ENCODE data around the gene PCDHB15. TPM values are rescaled to one million over a fixed set of nuclear protein-coding genes. Genes with fewer than 3 reads are reported as not detected.
"Not testable (repeated sequence)": the region's sequence is repeated elsewhere in the genome, so short reads cannot be mapped to it uniquely, and the experiment has no call there.

PCDHB15 gene
- 22.1 TPM for total RNA-seq

DNA sequence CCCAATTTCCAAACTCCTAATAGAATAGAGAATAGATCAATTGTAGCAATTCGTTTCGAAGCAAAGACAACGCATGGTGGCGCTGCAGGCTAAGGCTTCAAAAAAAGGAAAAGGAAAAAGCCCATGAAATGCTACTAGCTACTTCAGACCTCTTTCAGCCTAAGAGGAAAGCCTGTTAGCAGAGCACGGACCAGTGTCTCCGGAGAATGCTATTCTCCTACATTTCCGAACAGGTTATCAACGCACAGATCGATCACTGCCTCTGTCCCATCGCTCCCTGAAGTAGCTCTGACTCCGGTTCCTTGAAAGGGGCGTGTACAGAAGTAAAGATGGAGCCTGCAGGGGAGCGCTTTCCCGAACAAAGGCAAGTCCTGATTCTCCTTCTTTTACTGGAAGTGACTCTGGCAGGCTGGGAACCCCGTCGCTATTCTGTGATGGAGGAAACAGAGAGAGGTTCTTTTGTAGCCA lies at the start of gene PCDHB15:
Gene PCDHB15, plus strand, starts transcription at position 146 of the 468 bp plus-strand sequence. Its CDS starts 184 bp downstream, at position 330.
- DNase-seq: no peak

DNA sequence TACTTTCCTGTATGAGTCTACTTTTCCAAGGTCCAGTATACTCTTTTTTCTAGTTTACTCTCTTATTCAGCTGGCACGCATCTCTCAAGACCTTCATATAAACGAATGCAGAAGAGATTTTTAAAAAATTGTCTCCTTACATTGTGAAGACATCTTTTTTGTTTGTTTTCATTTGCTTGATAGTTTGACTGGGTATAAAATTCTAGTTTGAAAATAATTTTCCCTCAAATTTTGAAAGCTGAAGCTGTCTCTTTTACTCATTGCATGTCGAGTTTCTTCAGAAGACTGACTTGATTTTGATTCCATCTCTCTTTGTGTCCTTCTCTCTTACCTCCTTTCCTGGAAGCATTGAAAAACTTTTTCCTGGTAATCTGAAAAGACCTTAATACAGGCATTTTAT lies 48.8 kb upstream of the PCDHB15 start:
- no peak for DNase-seq

DNA sequence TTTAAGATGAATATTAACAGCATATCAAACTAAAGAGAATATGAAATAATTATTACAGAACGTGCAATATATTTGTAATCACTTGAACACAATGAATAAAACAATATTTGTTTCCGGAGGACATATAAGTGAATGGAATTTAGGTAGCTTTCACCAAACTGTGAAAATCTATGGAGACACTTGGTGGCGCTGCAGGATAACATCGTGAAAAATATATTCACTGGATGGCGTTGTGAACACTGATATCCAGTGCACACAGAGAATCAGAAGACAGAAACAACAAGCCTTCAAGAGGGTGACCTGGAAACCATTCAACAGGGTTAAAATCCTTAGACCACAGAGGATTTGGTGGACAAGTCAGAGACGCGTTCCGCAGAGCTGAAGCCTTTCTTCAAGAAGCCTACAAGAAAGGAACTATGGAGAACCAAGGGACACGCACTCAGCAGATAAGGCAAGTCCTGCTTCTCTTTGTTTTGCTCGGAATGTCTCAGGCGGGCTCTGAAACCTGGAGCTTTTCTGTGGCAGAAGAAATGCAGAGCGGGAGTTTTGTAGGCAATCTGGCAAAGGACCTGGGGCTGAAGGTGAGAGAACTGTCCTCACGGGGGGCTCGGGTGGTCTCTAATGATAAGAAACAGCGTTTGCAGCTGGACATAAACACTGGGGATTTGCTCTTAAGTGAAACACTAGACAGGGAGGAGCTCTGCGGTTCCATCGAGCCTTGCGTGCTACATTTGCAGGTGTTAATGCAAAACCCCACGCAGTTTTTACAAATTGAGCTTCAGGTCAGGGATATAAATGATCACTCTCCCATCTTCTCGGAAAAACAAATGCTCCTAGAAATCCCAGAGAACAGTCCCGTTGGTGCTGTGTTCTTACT lies 45.6 kb upstream of the PCDHB15 start, which contains the start of gene PCDHB11:
Gene PCDHB11, plus strand, starts transcription at position 269 of the 877 bp plus-strand sequence. Its CDS starts 148 bp downstream, at position 417.
- DNase-seq: no peak

DNA sequence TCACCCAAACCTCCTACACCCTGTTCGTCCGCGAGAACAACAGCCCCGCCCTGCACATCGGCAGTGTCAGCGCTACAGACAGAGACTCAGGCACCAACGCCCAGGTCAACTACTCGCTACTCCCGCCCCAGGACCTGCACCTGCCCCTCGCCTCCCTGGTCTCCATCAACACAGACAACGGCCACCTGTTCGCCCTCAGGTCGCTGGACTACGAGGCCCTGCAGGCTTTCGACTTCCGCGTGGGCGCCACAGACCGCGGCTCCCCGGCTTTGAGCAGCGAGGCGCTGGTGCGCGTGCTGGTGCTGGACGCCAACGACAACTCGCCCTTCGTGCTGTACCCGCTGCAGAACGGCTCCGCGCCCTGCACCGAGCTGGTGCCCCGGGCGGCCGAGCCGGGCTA lies 44.1 kb upstream of the PCDHB15 start:
- DNase-seq: not testable (repeated sequence)

DNA sequence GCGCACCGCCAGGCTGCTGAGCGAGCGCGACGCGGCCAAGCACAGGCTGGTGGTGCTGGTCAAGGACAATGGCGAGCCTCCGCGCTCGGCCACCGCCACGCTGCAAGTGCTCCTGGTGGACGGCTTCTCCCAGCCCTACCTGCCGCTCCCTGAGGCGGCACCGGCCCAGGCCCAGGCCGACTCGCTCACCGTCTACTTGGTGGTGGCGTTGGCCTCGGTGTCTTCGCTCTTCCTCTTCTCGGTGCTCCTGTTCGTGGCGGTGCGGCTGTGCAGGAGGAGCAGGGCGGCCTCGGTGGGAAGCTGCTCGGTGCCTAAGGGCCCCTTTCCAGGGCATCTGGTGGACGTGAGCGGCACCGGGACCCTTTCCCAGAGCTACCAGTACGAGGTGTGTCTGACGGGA lies 43.5 kb upstream of the PCDHB15 start:
- not testable (repeated sequence) for DNase-seq

DNA sequence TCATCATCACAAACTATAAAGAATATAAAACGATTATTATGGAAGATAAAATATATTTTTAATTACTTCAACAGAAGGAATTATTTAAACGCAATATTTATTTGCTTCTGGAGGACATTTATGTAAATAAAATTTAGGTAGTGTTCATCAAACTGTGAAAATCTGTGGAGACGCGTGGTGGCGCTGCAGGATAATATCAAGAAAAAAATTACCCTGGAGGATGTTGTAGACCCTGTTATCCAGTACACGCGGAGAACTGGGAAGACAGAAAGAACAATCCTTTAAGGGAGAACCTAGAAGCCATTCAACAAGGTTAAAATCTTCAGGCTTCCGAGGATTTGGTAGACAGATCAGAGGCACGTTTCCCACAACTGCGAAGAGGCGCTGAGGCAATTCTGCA lies 36.7 kb upstream of the PCDHB15 start, which contains the start of gene PCDHB12:
Gene PCDHB12, plus strand, starts transcription at position 242 of the 400 bp plus-strand sequence. CDS start 189 bp downstream, outside the sequence.
- DNase-seq: no peak

DNA sequence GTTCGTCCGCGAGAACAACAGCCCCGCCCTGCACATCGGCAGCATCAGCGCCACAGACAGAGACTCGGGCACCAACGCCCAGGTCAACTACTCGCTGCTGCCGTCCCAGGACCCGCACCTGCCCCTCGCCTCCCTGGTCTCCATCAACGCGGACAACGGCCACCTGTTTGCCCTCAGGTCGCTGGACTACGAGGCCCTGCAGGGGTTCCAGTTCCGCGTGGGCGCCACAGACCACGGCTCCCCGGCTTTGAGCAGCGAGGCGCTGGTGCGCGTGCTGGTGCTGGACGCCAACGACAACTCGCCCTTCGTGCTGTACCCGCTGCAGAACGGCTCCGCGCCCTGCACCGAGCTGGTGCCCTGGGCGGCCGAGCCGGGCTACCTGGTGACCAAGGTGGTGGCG lies 34.9 kb upstream of the PCDHB15 start:
- not testable (repeated sequence) for DNase-seq

DNA sequence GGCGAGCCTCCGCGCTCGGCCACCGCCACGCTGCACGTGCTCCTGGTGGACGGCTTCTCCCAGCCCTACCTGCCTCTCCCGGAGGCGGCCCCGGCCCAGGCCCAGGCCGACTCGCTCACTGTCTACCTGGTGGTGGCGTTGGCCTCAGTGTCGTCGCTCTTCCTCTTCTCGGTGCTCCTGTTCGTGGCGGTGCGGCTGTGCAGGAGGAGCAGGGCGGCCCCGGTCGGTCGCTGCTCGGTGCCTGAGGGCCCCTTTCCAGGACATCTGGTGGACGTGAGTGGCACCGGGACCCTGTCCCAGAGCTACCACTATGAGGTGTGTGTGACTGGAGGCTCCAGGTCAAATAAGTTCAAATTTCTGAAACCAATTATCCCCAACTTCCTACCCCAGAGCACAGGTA lies 34.3 kb upstream of the PCDHB15 start:
- not testable (repeated sequence) for DNase-seq

DNA sequence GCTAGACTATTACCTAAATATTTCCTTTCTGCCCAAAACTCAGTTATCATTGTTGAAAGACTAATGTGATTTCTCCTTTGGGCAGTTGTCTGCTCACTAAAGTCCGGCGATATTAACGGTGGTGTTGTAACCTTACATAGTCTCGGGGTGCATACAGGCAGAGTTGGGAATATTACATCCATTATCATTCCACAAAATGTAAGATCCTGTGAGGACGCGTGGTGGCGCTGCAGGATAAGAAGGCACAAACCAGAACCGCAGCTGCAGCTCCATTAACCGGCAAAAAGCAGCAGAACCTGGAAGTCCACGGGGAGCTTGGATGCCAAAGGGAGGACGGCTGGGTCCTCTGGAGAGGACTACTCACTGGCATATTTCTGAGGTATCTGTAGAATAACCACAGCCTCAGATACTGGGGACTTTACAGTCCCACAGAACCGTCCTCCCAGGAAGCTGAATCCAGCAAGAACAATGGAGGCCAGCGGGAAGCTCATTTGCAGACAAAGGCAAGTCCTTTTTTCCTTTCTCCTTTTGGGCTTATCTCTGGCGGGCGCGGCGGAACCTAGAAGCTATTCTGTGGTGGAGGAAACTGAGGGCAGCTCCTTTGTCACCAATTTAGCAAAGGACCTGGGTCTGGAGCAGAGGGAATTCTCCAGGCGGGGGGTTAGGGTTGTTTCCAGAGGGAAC lies 31.4 kb upstream of the PCDHB15 start, which contains the start of gene PCDHB13:
Gene PCDHB13, plus strand, starts transcription at position 264 of the 684 bp plus-strand sequence. Its CDS starts 205 bp downstream, at position 469.
- not testable (repeated sequence) for DNase-seq

DNA sequence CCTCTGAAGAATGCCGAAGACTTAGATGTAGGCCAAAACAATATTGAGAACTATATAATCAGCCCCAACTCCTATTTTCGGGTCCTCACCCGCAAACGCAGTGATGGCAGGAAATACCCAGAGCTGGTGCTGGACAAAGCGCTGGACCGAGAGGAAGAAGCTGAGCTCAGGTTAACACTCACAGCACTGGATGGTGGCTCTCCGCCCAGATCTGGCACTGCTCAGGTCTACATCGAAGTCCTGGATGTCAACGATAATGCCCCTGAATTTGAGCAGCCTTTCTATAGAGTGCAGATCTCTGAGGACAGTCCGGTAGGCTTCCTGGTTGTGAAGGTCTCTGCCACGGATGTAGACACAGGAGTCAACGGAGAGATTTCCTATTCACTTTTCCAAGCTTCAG lies 30.6 kb upstream of the PCDHB15 start:
- not testable (repeated sequence) for DNase-seq

DNA sequence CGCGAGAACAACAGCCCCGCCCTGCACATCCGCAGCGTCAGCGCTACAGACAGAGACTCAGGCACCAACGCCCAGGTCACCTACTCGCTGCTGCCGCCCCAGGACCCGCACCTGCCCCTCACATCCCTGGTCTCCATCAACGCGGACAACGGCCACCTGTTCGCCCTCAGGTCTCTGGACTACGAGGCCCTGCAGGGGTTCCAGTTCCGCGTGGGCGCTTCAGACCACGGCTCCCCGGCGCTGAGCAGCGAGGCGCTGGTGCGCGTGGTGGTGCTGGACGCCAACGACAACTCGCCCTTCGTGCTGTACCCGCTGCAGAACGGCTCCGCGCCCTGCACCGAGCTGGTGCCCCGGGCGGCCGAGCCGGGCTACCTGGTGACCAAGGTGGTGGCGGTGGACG lies 29.7 kb upstream of the PCDHB15 start:
- not testable (repeated sequence) for DNase-seq

DNA sequence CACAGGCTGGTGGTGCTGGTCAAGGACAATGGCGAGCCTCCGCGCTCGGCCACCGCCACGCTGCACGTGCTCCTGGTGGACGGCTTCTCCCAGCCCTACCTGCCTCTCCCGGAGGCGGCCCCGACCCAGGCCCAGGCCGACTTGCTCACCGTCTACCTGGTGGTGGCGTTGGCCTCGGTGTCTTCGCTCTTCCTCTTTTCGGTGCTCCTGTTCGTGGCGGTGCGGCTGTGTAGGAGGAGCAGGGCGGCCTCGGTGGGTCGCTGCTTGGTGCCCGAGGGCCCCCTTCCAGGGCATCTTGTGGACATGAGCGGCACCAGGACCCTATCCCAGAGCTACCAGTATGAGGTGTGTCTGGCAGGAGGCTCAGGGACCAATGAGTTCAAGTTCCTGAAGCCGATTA lies 29.2 kb upstream of the PCDHB15 start:
- DNase-seq: not testable (repeated sequence)

DNA sequence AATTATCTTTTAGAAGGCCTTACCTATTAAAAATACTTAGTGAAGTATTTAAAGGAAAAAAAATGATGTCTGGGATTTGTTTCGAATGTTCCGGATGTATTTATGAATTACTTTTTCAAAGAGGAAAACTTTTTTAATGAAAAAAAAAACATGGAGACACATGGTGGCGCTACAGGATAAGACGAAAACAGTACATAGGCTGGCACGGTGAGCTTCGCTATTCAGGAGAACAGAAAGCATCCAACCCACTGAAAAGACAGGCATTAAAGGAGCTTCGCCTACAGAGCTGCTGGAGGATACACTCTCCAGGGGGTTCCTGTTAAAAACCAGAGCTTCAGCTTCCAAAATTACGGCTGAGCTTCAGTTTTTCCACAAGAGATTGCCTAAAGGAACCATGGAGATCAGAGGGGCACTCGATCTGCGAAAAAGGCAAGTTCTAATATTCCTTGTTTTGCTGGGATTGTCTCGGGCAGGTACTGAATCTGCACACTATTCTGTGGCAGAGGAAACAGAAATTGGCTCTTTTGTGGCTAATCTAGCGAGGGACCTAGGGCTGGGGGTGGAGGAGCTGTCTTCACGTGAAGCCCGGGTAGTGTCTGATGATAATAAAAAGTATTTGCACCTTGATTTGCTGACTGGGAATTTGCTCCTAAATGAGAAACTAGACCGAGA lies 21.9 kb upstream of the PCDHB15 start, which contains the start of gene PCDHB14:
Gene PCDHB14, plus strand, starts transcription at position 232 of the 672 bp plus-strand sequence. Its CDS starts 163 bp downstream, at position 395.
- no peak for DNase-seq

DNA sequence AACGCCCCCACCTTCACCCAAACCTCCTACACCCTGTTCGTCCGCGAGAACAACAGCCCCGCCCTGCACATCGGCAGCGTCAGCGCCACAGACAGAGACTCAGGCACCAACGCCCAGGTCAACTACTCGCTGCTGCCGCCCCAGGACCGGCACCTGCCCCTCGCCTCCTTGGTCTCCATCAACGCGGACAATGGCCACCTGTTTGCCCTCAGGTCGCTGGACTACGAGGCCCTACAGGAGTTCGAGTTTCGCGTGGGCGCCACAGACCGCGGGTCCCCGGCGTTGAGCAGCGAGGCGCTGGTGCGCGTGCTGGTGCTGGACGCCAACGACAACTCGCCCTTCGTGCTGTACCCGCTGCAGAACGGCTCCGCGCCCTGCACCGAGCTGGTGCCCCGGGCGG lies 20.4 kb upstream of the PCDHB15 start:
- DNase-seq: not testable (repeated sequence)

DNA sequence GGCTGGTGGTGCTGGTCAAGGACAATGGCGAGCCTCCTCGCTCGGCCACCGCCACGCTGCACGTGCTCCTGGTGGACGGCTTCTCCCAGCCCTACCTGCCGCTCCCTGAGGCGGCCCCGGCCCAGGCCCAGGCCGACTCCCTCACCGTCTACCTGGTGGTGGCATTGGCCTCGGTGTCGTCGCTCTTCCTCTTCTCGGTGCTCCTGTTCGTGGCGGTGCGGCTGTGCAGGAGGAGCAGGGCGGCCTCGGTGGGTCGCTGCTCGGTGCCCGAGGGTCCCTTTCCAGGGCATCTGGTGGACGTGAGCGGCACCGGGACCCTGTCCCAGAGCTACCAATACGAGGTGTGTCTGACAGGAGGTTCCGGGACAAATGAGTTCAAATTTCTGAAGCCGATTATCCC lies 19.8 kb upstream of the PCDHB15 start:
- DNase-seq: not testable (repeated sequence)

DNA sequence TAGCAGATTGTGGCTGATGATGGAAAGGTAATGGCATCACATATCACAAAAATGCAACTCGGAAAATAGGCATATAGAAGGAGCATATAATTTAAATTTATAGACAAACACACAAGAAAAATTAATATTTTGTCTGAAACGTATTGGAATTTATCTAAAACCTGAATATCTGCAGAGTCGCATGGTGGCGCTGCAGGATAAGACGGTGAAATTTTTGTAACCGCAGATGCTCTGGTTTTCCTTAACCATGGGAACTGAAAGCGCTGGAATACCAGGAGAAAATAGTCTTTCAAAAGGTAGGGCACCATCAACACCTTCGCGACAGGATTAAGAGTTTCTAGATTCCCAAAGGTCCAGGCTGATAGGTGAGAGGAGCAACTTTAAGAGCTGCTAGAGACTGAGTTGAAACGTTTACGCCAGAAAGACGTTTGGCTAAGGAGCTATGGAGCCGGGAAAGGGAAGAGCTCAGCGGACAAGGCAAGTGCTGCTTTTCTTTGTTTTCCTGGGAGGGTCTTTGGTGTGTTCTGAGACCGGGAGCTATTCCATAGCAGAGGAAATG lies 11.0 kb upstream of the PCDHB15 start:
- no peak for DNase-seq

DNA sequence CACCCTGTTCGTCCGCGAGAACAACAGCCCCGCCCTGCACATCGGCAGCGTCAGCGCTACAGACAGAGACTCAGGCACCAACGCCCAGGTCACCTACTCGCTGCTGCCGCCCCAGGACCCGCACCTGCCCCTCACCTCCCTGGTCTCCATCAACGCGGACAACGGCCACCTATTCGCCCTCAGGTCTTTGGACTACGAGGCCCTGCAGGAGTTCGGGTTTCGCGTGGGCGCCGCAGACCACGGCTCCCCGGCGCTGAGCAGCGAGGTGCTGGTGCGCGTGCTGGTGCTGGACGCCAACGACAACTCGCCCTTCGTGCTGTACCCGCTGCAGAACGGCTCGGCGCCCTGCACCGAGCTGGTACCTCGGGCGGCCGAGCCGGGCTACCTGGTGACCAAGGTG lies 9.3 kb upstream of the PCDHB15 start:
- not testable (repeated sequence) for DNase-seq

DNA sequence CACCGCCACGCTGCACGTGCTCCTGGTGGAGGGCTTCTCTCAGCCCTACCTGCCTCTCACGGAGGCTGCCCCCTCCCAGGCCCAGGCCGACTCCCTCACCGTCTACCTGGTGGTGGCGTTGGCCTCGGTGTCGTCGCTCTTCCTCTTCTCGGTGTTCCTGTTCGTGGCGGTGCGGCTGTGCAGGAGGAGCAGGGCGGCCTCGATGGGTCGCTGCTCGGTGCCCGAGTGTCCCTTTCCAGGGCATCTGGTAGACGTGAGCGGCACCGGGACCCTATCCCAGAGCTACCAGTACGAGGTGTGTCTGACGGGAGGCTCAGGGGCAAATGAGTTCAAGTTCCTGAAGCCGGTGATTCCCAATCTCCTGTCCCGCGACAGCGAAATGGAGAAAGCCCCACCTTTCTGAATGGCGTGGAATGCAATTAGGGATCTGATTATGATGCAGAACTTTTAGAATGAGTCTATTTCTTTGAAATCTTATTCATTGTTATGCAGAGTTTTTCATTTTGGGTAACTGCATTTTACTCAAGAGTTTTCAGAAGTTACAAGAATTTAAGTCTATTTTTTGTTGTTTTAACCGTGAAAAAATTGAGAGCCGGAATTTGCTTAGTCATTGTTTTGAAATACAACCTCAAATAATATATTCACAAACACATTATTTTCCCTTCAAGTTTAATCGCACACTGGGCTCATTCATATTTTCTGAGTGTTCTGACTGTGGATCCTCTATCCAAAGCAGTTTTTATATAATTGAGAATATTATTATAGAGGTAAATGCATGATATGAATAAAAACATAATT lies 8.5 kb upstream of the PCDHB15 start:
- no peak for DNase-seq

DNA sequence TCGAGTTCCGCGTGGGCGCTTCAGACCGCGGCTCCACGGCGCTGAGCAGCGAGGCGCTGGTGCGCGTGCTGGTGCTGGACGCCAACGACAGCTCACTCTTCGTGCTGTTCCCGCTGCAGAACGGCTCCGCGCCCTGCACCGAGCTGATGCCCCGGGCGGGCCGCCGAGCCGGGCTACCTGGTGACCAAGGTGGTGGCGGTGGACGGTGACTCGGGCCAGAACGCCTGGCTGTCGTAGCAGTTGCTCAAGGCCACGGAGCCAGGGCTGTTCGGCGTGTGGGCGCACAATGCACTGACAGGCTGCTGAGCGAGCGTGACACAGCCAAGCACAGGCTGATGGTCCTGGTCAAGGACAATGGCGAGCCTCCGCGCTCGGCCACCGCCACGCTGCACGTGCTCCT lies 3.7 kb upstream of the PCDHB15 start:
- no peak for DNase-seq

DNA sequence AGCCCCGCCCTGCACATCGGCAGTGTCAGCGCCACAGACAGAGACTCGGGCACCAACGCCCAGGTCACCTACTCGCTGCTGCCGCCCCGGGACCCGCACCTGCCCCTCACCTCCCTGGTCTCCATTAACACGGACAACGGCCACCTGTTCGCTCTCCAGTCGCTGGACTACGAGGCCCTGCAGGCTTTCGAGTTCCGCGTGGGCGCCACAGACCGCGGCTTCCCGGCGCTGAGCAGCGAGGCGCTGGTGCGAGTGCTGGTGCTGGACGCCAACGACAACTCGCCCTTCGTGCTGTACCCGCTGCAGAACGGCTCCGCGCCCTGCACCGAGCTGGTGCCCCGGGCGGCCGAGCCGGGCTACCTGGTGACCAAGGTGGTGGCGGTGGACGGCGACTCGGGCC lies 1.8 kb downstream of the PCDHB15 start:
- not testable (repeated sequence) for DNase-seq

DNA sequence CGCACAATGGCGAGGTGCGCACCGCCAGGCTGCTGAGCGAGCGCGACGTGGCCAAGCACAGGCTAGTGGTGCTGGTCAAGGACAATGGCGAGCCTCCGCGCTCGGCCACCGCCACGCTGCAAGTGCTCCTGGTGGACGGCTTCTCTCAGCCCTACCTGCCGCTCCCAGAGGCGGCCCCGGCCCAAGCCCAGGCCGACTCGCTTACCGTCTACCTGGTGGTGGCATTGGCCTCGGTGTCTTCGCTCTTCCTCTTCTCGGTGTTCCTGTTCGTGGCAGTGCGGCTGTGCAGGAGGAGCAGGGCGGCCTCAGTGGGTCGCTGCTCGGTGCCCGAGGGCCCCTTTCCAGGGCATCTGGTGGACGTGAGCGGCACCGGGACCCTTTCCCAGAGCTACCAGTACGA lies 2.2 kb downstream of the PCDHB15 start:
- DNase-seq: not testable (repeated sequence)
